GM18868 (cell line): ENCODE measurements around the gene LAMA3.

ENCODE experiments used
- ATAC-seq: cut with Tn5 transposase; IDR thresholded peaks from one replicate; pipeline ENCODE4 v1.9.1; 2021; ENCODE audit warnings: mild to moderate bottlenecking, moderate library complexity; ENCODE audit not compliant: unreplicated experiment

Gene LAMA3

DNA sequence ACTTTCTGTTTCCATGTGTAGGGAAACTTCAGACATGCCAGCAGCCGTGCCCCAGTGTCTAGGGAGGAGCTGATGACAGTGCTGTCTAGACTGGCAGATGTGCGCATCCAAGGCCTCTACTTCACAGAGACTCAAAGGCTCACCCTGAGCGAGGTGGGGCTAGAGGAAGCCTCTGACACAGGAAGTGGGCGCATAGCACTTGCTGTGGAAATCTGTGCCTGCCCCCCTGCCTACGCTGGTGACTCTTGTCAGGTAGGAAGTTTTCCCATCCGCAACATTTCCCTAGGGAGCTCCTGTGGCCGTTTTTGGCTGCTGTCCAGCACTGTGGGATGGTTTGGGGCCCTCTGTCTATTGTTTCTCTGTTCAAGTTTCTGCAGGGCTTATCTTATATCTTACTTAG, 182.2 kb downstream of the LAMA3 start:
- peak; percentile 94 for ATAC-seq

DNA sequence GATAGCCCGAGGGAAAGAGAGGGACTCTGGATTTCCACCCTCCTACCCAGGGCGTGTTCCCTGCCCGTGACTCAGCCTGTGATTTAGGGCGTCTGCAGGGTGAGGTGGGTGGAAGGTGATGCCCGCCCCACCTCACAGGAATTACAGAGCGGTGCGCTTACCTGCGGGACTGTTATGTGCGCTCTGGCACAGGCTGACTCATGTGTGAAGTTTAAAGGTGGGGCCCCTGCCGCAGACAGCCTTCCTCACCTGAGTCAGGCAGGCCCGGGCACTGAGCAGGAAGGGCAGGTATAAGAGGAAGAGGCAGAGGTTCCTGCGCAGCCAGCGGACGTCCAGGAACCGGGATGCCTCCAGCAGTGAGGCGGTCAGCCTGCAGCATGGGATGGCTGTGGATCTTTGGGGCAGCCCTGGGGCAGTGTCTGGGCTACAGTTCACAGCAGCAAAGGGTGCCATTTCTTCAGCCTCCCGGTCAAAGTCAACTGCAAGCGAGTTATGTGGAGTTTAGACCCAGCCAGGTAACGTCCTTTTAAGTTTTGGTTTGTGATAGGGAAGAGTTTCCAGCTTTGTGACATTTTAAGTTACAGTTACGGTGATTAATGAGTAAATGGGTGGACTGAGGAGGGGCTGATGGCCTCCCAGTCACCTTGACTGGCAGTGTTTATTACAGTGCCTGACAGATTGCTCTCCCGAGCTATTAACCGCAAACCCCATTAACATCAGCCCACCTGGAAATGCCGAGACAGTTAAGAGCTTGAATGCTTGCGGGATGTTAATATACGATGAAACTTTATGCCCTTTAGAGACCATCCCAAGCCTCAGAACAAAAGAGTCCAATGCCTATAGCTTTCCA, 183.7 kb downstream of the LAMA3 start:
- ATAC-seq, result no peak

DNA sequence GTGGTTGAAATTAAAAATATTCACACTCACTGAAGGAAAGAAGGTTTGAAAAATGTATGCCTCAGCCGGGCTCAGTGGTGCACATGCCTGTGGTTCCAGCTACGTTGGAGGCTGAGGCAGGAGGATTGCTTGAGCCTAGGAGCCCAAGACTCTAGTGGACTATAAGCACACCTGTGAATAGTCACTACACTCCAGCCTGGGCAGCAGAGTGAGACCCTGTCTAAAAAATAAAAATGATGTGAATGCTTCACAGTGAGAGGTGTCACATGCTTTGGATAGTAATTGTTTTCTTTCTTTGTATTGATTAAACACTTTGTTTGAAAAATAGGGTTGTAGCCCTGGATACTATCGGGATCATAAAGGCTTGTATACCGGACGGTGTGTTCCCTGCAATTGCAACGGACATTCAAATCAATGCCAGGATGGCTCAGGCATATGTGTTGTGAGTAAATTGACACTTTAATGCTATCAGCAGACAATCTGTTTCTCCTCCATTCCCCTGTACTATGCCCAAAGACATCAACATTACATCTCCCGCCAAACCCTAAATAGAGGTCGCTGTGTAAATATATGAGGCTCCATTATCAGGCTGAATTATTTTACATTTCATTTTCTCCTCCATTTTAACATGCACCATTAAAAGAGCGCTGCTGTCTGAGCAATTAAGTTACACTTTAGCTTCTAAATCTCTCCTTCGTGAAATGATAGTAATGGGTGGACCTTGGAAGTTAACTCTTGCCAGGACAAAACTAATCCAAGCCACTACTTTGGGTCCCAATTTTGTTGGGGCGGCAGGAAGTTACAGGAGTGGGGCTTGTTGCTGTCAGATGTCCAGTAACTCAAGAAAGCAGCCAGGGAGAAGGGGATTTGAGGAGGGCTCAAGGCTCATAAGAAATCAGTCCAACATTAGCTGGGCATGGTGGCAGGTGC, 187.0 kb downstream of the LAMA3 start:
- ATAC-seq, result no peak

DNA sequence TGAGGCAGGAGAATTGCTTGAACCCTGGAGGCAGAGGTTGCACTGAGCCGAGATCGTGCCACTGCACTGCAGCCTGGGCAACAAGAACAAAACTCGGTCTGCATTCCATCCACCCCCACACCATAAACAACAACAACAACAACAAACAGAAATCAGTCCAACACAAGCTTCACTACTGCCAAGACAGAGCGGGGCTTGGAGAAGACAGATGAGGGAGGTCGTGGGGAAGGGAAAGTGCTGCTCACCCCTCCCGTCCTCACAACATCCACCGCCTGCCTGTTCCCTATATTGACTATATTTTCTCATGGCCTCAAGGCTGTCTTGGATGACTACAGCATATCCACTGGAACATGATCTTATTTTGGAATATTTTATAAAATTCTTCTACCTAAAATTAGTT, 187.7 kb downstream of the LAMA3 start:
- no peak for ATAC-seq

DNA sequence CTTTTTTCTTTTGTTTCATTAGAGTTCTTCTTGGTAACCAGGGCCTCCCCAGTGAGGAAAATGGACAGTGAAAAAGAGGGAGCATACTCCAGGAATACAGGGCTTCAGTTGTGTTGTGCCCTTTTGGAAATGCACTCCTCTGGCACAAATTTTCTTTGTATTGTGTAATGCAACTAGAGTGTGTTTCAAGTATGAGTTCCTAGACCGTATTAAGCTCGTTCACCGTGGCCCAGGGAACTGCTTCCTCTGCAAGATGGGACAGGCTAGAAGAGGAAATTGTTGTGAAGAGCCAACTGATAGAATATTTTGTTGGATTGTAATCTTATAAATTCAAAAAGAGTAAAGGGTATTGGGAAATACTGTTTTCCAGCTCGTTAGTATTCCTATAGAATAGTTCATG, 188.1 kb downstream of the LAMA3 start:
- no peak for ATAC-seq

DNA sequence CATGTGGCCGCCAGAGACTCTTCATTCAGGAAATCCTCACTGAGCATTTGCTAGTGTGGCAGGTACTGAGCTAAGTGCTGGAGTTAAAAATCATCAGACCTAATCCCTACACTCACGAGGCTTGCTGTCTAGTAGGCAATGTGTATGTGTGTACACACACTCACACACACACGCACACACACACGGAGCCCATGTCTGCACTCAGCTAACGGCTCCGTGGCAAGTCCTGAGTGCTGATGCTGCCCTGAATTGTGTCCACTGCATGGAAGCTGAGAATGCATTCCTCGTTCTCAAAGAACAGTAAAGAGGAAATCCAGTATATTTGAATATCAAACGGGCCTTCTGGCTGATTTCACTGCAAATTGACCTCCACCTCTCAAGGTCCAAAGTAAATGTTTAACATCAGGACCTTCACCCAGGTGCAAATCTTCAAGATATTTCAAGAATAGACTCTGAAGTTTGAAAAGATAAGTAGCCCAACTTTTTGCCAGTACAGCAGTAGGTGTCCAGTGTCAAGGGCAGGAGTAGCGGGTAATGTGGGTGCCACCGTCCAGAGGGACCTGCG, 189.2 kb downstream of the LAMA3 start:
- ATAC-seq, result no peak

DNA sequence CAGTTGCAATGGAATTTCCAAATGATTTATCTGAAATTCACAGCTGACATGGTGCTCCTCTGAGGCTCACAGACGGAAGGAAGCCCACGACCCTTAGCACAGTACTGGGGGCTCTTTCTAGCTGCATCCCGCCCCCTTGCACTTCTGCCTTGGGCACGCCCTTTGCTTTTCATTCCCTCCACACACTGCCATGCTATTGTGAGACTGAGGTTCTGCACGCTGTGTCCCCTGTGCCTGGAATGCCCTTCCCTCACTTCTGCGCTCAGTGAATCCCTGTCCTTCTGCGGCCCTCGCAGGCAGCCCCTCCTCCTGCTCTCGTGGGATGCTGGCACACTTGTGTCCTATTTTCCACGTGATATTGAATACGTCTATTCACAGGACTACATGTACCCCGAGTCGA, 189.9 kb downstream of the LAMA3 start:
- no peak for ATAC-seq

DNA sequence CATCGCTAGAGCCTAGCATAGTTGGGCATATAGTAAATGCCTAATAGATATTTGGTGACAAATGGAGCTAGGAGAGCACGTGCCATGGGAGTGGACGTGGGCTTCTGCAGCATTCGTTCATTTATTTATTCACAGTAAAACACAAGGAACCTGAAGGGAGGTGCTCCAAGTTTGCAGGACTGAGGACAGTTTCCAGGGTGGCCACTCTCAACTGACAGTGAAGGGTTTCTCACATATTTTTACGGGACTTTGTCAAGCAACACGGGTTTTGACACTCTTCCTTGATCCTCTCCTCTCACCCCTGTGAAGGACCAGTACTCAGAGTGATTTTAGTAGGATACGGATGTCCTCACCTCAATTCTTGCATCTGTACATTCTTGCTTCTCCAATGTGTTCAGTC, 190.3 kb downstream of the LAMA3 start:
- ATAC-seq, result no peak

DNA sequence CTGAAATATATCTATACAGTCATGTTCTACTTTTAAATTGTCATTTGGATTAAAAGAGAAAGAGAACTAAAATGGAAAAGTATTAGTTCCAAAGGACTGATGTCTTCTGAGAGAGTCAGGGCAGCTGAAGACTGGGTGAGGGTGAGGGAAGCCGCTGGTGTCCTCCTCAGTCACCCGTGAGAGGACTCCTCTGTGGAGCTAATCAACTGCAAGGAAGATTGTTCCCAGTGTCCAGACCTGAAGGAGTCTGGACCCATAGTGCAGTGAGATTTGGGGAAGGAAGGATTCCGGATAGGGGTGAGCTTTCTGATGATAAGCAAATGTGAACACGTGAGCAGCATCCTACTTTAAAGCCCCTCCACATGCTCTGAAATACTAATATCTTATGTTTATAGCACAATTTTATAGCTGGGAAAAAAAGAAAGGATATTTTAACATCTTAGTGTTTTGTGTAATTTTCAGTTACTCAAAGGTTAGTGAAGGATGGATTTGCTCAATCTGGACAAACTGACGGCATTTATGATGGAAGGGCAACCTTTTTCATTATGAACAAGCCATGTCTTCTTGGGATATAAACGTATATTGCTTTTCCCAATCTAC, 190.8 kb downstream of the LAMA3 start:
- no peak for ATAC-seq

DNA sequence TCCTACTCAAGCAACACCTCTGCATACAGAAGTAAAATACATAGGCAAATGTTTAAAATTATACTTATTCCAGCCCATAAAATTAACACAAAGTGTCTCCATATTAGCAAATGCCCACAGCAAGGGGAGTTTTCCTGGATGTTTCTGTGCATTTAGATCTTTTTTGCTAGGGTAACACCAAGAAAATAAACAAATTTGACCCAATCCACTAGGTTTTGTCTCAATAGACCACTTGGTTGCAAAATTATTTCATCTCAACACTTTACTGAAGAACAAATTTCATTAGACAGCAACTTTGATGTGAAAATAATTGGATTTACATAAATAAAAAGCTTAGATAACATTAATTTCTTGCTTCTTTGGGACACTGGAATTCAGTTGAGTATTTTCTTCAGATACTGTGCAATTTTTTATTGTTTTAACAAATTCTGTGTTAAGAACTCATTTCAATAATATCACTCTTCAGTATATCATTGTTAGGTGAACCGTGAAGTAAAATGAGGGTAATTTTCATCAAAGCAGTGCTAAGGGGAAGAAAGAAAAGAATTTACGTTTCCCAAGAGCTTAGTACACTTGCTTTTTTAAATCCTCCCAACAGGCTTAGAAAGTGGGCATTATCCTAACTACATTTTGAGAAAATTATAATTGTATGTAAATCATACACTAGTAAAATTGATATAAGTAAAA, 191.8 kb downstream of the LAMA3 start:
- ATAC-seq, result no peak

DNA sequence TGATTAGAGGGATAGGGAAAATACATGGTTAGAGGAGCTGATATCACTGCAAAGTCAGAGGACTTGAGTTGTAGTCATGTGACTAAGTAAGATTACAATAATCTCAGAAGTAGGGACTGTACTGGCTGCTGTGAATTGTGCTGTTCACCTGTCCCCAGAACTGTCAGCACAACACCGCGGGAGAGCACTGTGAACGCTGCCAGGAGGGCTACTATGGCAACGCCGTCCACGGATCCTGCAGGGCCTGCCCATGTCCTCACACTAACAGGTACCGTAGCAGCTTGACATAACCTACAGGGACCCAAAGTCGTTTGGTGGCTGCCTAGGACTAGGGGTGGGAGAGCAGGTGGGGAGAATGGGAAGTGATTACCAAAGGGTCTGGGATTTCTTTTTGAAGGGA, 192.5 kb downstream of the LAMA3 start:
- ATAC-seq, result no peak

DNA sequence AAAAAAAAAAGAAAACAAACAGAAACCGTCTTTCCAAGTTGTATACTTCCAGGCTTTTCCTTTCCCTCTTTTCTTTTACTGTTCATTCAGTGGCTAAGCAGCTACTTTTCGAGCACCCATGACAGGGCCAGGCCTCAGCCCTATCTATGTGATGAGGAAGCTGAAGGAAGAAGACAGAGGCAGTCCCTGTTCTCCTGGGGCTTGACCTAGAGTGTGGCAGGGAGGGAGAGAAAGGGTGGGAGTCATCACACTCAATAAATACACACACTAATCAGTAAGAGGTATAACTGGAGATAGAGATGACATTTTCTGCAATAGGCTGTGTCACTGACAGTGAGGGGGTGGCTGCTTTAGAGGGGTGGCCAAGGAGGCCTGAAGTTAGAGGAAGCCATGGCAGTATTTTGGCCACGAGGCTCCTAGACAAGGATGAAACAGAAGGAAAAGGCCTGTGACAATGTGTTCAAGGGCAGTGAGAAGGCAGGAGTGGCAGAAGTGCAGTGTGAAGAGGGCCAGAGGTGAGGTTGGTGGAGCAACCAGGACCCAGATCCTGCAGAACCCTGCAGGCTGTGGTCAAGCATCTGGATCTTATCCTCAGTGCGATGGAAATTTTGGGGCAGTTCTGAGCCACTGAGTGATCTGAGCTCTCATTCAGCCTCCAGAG, 193.5 kb downstream of the LAMA3 start:
- ATAC-seq, result no peak

DNA sequence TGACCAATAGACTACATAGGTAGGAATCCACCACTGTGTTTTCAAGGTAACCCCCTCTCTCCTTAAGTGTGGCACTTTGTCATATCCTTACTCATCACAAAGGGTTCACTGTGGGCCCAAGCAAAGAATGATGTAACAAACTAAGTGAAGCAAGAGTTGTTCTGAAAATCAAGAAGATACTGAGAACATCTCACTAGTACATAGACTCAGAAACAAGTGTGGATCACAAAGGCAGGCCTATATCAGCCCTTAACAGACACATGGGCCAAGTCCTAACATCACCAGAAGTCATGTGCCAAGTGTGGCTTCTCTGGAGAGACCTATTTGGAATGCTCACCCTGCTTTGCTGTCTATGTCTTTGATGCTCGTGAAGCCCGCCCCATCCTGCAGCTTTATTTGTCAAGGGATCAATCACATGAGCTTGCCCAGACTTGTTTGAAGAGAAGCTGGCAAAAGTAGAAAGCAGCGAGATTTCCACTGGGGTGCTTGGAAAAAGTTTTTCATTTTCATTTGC, 194.1 kb downstream of the LAMA3 start:
- no peak for ATAC-seq

DNA sequence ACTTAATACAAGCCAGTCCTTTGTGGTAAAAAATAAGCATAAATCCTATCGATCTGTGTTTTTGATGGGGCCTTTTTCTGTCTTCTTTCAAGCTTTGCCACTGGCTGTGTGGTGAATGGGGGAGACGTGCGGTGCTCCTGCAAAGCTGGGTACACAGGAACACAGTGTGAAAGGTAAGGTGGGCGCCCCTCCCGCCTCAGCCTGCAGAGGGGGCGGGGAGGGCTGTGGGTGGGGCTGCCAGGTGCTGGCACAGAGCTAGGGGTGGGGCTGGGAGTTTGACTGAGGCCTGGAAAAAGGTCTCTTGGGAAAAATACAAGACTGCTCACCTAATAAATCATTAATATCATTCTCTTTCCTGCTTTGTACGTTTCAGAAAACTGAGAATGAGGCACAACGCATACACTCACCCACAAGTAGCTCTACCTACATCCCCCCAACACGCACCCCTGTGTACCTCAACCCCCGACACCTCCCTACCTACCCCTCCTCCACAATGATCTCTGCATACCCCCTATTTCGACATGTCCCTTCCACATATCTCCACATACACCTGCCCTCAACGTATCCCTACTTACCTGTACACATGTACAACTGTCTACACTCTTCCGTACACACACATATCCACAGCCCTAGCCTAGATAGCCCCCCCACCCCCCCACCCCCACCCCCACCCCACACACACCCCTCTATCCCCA, 195.6 kb downstream of the LAMA3 start:
- ATAC-seq, result no peak

DNA sequence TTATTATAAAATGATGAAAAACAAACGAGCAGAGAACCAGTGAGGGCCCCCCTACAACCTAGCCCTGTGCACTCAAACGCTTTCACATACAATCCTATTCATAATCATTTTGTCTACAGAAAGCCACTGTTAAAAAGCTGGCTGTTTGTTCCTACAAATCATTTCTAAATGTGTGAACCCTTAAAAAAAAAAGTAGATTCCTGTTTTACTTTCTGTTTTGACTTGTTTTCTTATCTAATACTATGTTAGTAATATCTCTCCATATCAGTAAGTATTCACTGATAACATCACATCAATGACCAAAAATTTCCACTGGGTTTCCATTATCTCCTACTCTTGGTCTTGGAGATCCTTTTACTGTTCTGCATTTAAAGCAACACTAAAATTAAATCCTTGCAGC, 196.5 kb downstream of the LAMA3 start:
- no peak for ATAC-seq

DNA sequence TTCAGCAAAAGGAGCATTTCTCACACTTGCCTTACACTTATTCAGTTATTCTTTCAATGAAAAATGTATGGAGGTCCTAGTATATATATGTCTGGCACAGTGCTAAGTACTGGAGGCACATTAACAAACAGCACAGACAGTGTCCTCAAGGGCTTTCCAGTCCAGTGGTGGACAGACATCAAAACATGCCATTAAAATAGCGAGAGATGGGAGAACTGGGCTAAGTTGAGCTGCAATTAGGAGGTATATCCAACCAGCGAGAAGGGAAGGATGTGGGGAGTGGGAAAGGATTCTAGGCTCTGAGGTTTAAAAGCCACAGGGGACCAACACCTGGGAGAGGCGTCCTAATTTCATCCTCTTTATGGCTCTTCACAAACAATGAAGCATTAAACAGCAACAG, 197.8 kb downstream of the LAMA3 start:
- ATAC-seq, result no peak

DNA sequence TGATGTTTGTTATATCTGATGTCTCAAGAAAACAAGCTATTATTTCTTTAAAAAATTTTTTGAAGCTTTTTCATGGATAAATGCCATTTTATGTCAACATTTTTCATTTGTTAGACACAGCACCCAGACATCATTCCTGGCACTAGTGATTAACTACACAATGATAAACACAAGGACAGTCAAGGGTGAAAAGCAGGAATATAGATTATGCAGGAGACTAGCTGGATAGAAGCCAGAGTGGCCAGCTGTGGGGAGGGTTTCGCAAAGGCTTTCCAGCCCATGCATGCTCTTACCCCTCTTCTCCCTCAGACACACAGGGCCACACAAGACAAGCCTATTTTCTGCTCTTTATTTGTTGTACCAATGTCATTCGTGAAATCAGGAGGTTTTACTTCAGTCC, 198.2 kb downstream of the LAMA3 start:
- no peak for ATAC-seq

DNA sequence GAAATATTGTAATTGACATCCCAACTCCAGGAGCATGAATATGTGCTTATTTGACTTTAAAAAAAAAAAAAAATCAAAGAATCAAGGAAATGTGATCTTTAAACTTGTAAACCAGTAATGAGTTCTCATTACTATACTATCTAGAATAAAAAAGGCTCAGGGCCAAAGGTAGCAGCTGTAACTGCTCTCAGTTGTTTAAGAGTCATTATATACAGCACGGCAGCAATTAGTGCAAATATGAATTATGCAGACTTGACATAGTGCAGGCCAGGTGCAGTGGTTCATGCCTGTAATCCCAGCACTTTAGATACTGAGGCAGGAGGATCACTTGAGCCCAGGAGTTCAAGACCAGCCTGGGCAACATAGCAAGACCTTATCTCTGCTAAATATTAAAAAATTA, 199.6 kb downstream of the LAMA3 start:
- no peak for ATAC-seq

DNA sequence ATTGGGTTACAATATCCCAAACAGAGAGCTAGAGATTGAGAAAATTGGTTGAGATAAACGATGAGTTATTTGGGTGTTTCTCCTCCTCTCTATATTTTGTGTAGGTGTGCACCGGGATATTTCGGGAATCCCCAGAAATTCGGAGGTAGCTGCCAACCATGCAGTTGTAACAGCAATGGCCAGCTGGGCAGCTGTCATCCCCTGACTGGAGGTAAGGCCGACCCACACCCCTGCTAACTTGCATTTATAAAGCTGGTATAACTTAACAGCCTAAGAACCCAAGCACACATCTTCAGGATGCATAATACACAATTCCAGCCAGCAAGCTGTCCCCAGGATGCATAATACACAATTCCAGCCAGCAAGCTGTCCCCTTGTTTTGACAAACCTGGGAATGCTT, 200.7 kb downstream of the LAMA3 start:
- no peak for ATAC-seq
